Hepatocyte (in vitro differentiated cells): ENCODE data around the gene ARHGAP42.

Experiments used
- EZH2 ChIP-seq: fragments of 200-600 bp; sonication (generic); IDR thresholded peaks from 2 replicates; pipeline ENCODE4 v1.6.1; 2016; ENCODE audit warnings: antibody characterized with exemption, mild to moderate bottlenecking, borderline replicate concordance
- EZH2phosphoT487 ChIP-seq: fragments of 200-600 bp; sonication (generic); IDR thresholded peaks from one replicate; pipeline ENCODE4 v1.6.1; 2018; ENCODE audit warnings: antibody characterized with exemption, mild to moderate bottlenecking, low read depth, moderate library complexity; ENCODE audit not compliant: unreplicated experiment, severe bottlenecking
- TF ChIP-seq, protein P1 (sequence below): fragments of 200-600 bp; sonication (generic); IDR thresholded peaks from 2 replicates; pipeline ENCODE4 v1.5.1; 2016; ENCODE audit warnings: antibody characterized with exemption, mild to moderate bottlenecking; ENCODE audit not compliant: poor library complexity

DNA sequence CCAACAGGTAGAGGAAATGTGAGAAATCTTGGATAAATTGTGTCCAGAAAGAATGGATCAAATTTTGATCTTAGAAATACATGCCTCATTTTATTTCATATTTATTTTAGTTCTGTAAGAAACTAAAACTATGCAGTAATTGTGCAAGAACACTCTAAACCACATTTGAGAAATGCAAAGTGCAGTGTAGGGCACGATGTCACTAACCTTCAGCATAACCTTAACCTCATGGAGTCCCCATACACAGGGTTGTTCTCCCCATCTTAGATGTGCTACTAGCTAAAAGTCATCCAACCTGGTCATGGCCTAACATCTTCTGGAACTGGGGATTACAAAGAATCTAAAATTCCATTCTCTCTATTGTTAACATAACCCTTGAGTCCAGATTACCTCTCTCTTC lies 48.4 kb upstream of the ARHGAP42 start:
- TF ChIP-seq, protein P1, sequence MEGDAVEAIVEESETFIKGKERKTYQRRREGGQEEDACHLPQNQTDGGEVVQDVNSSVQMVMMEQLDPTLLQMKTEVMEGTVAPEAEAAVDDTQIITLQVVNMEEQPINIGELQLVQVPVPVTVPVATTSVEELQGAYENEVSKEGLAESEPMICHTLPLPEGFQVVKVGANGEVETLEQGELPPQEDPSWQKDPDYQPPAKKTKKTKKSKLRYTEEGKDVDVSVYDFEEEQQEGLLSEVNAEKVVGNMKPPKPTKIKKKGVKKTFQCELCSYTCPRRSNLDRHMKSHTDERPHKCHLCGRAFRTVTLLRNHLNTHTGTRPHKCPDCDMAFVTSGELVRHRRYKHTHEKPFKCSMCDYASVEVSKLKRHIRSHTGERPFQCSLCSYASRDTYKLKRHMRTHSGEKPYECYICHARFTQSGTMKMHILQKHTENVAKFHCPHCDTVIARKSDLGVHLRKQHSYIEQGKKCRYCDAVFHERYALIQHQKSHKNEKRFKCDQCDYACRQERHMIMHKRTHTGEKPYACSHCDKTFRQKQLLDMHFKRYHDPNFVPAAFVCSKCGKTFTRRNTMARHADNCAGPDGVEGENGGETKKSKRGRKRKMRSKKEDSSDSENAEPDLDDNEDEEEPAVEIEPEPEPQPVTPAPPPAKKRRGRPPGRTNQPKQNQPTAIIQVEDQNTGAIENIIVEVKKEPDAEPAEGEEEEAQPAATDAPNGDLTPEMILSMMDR = no peak
- no peak for TF ChIP-seq EZH2
- TF ChIP-seq EZH2phosphoT487 = no peak
